WERI-Rb-1 (cell line): ENCODE results near the gene PPP4R2.

Experiments
- DNase-seq: peaks from one replicate; pipeline ENCODE4 v3.0.0-alpha.2; 2020
- H3K27ac ChIP-seq: fragments of 250-450 bp; sonication (Bioruptor Pico); 2 replicates; pipeline ENCODE4 v1.5.1; 2020; ENCODE audit warnings: mild to moderate bottlenecking, moderate library complexity
- H3K27me3 ChIP-seq: fragments of 250-450 bp; sonication (Bioruptor Pico); 2 replicates; pipeline ENCODE4 v1.5.1; 2021; ENCODE audit warnings: mild to moderate bottlenecking, low read depth, moderate library complexity; ENCODE audit not compliant: insufficient read depth, severe bottlenecking
- H3K36me3 ChIP-seq: fragments of 250-450 bp; sonication (Bioruptor Pico); 2 replicates; pipeline ENCODE4 v1.5.1; 2020; ENCODE audit warnings: mild to moderate bottlenecking, moderate library complexity
- H3K4me3 ChIP-seq: 2 replicates; pipeline ENCODE4 v1.5.1; 2011; ENCODE audit warnings: low read depth, mild to moderate bottlenecking, control low read depth, low read length
- H3K9me3 ChIP-seq: fragments of 250-450 bp; sonication (Bioruptor Pico); 2 replicates; pipeline ENCODE4 v1.5.1; 2021; ENCODE audit warnings: mild to moderate bottlenecking, moderate library complexity; ENCODE audit not compliant: severe bottlenecking
- CTCF ChIP-seq: IDR thresholded peaks from 2 replicates; pipeline ENCODE4 v1.5.1; 2011; ENCODE audit warnings: low read depth, mild to moderate bottlenecking, control low read depth, inconsistent platforms, low read length

PPP4R2 gene

DNA sequence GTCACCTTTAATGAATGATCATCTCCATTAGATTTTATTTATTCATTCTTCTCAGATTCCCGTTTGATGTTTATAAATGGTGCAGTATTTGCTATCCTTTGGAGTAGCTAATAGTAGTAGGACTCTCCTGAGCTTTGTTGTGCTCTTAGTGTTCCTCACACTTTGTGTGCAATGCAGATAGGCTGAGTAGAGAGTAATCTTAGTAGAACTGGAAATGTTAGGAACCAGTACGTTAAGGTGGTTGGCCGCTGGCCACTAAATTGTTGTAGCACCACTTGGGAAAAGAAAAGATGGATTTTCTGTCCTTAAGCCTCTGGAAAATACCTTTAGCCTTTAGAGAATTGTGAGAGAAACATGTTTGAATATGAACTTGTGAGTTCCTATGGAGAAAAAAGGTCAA, 44.9 kb downstream of the PPP4R2 start:
- H3K4me3 ChIP-seq, result no peak overlapping the region
- H3K9me3 ChIP-seq, result no peaks in the 10 kb centered on the region
- H3K27ac ChIP-seq, result no peak overlapping the region
- no peak for TF ChIP-seq CTCF
- H3K36me3 ChIP-seq, result peaks cover 16% of the 10 kb centered on the region
- no peak for DNase-seq
- H3K27me3 ChIP-seq, result no peaks in the 10 kb centered on the region

GRCh38 chr3:73043414-73043813, 46.8 kb downstream of the PPP4R2 start:
- H3K36me3 ChIP-seq, result peaks cover 23% of the 10 kb centered on the region
- H3K27ac ChIP-seq, result no peak overlapping the region
- H3K9me3 ChIP-seq, result no peaks in the 10 kb centered on the region
- TF ChIP-seq CTCF, result no peak
- H3K4me3 ChIP-seq, result no peak overlapping the region
- DNase-seq, result no peak
- no peaks in the 10 kb centered on the region for H3K27me3 ChIP-seq

DNA sequence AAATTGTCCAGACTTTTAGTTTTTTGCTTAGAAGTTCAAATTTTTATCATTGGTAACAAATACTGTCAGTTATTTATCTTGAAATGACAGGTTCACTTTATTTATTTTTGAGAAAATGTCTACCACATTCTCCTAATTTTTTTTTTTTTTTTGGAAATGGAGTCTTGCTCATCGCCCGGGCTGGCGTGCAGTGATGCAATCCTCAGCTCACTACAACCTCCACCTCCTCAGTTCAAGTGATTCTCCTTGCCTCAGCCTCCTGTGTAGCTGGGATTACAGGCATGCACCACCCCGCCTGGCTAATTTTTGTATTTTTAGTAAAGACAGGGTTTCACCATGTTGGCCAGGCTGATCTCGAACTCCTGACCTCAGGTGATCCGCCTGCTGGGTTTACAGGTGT, 48.8 kb downstream of the PPP4R2 start:
- H3K27ac ChIP-seq, result no peak overlapping the region
- H3K36me3 ChIP-seq, result peaks cover 28% of the 10 kb centered on the region
- H3K4me3 ChIP-seq, result no peak overlapping the region
- no peaks in the 10 kb centered on the region for H3K27me3 ChIP-seq
- TF ChIP-seq CTCF, result no peak
- DNase-seq, result no peak
- H3K9me3 ChIP-seq, result no peaks in the 10 kb centered on the region

GRCh38 chr3:73046195-73046594, 49.6 kb downstream of the PPP4R2 start:
- TF ChIP-seq CTCF, result no peak
- no peak overlapping the region for H3K4me3 ChIP-seq
- no peak for DNase-seq
- no peaks in the 10 kb centered on the region for H3K9me3 ChIP-seq
- H3K27me3 ChIP-seq, result no peaks in the 10 kb centered on the region
- peaks cover 35% of the 10 kb centered on the region for H3K36me3 ChIP-seq
- H3K27ac ChIP-seq, result no peak overlapping the region

- no peak for TF ChIP-seq CTCF
- DNase-seq, result no peak
- Histone ChIP-seq H3K27me3 (no peaks in the 10 kb centered on the region), H3K9me3 (no peaks in the 10 kb centered on the region), H3K36me3 (peaks cover 31% of the 10 kb centered on the region), H3K27ac (no peak overlapping the region), H3K4me3 (no peak overlapping the region)
These were observed 52.7 kb downstream of the PPP4R2 start for GRCh38 chr3:73049319-73049718.

- no peaks in the 10 kb centered on the region for H3K27me3 ChIP-seq
- TF ChIP-seq CTCF, result no peak
- no peaks in the 10 kb centered on the region for H3K9me3 ChIP-seq
- no peak overlapping the region for H3K4me3 ChIP-seq
- peaks cover 22% of the 10 kb centered on the region for H3K36me3 ChIP-seq
- no peak for DNase-seq
- H3K27ac ChIP-seq, result no peak overlapping the region
These were observed 56.2 kb downstream of the PPP4R2 start for GRCh38 chr3:73052857-73053256.
